Testis (tissue), 2 donors: ENCODE measurements around the gene FAM171A2.

ENCODE experiments used
- POLR2A ChIP-seq: fragments of 450-650 bp; IDR thresholded peaks from one replicate; pipeline ENCODE4 v1.6.1; 2017; ENCODE audit warnings: antibody characterized with exemption, mild to moderate bottlenecking, moderate library complexity
- TF ChIP-seq, protein P1 (sequence below), 3 experiments: fragments of 450-650 bp in 2 of 3; fragments of 200-600 bp in 1 of 3; sonication (generic) in 1 of 3; IDR thresholded peaks; one replicate each; pipeline ENCODE4 v1.5.1; 2016 to 2019; ENCODE audit warnings: antibody characterized with exemption in 3 of 3, mild to moderate bottlenecking in 2 of 3, moderate library complexity in 1 of 3

DNA sequence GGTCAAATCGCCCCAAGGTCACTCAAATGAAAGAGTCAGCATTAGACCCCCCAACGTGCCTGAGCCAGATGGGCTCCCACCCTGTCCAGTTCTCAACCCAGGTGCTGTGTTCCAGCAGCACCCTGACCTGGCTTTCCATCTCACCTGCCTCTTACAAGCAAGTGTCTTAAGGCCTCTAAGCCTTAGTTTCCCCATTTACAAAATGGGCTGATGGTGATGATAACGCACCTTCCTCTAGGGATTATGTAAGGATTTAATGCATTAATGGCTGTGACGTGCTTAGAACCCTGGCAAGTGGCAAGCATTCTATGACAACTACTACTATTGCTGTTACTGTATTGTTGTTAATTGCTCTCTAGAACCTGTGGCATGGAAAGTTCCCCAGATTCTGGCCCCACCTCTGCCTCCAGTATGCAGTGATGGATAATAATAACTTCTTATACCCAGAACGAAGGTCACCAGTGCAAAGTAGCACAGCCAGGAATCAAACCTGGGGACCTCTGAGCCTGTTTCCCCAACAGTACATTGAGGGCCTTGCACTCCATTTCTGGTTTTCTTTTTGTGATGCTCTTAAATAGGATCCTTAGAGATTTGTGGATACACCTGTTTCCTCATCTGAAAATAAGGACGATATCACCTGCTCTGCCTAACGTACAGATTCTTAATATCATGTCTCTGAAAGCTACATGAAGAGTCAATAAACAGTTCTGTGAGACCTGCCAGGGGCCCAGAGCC lies 35.8 kb downstream of the FAM171A2 start:
- no peak for TF ChIP-seq POLR2A
- TF ChIP-seq, protein P1, sequence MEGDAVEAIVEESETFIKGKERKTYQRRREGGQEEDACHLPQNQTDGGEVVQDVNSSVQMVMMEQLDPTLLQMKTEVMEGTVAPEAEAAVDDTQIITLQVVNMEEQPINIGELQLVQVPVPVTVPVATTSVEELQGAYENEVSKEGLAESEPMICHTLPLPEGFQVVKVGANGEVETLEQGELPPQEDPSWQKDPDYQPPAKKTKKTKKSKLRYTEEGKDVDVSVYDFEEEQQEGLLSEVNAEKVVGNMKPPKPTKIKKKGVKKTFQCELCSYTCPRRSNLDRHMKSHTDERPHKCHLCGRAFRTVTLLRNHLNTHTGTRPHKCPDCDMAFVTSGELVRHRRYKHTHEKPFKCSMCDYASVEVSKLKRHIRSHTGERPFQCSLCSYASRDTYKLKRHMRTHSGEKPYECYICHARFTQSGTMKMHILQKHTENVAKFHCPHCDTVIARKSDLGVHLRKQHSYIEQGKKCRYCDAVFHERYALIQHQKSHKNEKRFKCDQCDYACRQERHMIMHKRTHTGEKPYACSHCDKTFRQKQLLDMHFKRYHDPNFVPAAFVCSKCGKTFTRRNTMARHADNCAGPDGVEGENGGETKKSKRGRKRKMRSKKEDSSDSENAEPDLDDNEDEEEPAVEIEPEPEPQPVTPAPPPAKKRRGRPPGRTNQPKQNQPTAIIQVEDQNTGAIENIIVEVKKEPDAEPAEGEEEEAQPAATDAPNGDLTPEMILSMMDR (IDR thresholded peaks at IDR 0.05) = no peak
